PC-9 (cell line): Measurements from ENCODE around the gene AHRR. TPM values are rescaled to one million over a fixed set of nuclear protein-coding genes. Genes with fewer than 3 reads are reported as not detected.

ENCODE experiments used
- BruUV-seq: library from RNA; stranded (reverse); fragments of 400-500 nt; replicated peaks from 2 replicates; lab custom pipeline; 2021; lab: Mats Ljungman, UMichigan
- CTCF ChIA-PET: fragments of 300-600 bp; sonication (Branson Sonifier 250); formaldehyde crosslinking; loops from one replicate; lab custom pipeline; 2022; ENCODE audit warnings: antibody characterized with exemption; lab: Charles Lee
- POLR2A ChIA-PET: fragments of 300-600 bp; sonication (Branson Sonifier 250); formaldehyde crosslinking; loops from one replicate; lab custom pipeline; 2022; ENCODE audit warnings: antibody characterized with exemption; ENCODE audit not compliant: unreplicated experiment; lab: Charles Lee
- DNase-seq, 2 experiments: peaks; one replicate each; pipeline versions ENCODE4 v3.0.0 to v3.0.0-alpha.2; 2015 to 2022; ENCODE audit warnings: mixed read lengths in 1 of 2
- H2AFZ ChIP-seq: fragments of 200-600 bp; sonication (generic); 2 replicates; pipeline ENCODE4 v1.8.1; 2017; ENCODE audit warnings: antibody characterized with exemption
- H3F3A ChIP-seq: fragments of 200-600 bp; sonication (generic); 2 replicates; pipeline ENCODE4 v1.8.1; 2017; ENCODE audit warnings: antibody characterized with exemption, mild to moderate bottlenecking, low read depth; ENCODE audit not compliant: insufficient read depth
- H3K27ac ChIP-seq: fragments of 200-600 bp; sonication (generic); 2 replicates; pipeline ENCODE4 v1.6.1; 2016; ENCODE audit warnings: mixed run types
- H3K27me3 ChIP-seq: fragments of 200-600 bp; sonication (generic); 2 replicates; pipeline ENCODE4 v1.6.1; 2016; ENCODE audit warnings: low read depth, mixed run types; ENCODE audit not compliant: insufficient read depth
- H3K36me3 ChIP-seq: fragments of 200-600 bp; sonication (generic); 2 replicates; pipeline ENCODE4 v1.6.1; 2016; ENCODE audit warnings: low read depth, mixed run types
- H3K4me1 ChIP-seq: fragments of 200-600 bp; sonication (generic); replicated peaks from 2 replicates; pipeline ENCODE4 v1.6.1; 2016; ENCODE audit warnings: mixed run types; ENCODE audit not compliant: insufficient read depth
- H3K4me2 ChIP-seq: fragments of 200-600 bp; sonication (generic); 2 replicates; pipeline ENCODE4 v1.6.1; 2017; ENCODE audit warnings: mixed run types
- H3K4me3 ChIP-seq: fragments of 200-600 bp; sonication (generic); 2 replicates; pipeline ENCODE4 v1.6.1; 2016; ENCODE audit warnings: mixed run types
- H3K79me2 ChIP-seq: fragments of 200-600 bp; sonication (generic); 2 replicates; pipeline ENCODE4 v1.6.1; 2017; ENCODE audit warnings: low read depth, mixed run types
- H3K9me2 ChIP-seq: fragments of 200-600 bp; sonication (generic); 2 replicates; pipeline ENCODE4 v1.8.1; 2017; ENCODE audit warnings: mild to moderate bottlenecking; ENCODE audit not compliant: insufficient read depth
- H3K9me3 ChIP-seq: fragments of 200-600 bp; sonication (generic); 2 replicates; pipeline ENCODE4 v1.8.1; 2016; ENCODE audit warnings: low read depth; ENCODE audit not compliant: insufficient read depth
- H4K20me1 ChIP-seq: fragments of 200-600 bp; sonication (generic); 2 replicates; pipeline ENCODE4 v1.8.1; 2017; ENCODE audit not compliant: insufficient read depth
- EZH2 ChIP-seq: fragments of 200-600 bp; sonication (generic); IDR thresholded peaks from 2 replicates; pipeline ENCODE4 v1.8.0; 2017; ENCODE audit warnings: antibody characterized with exemption, low read depth
- intact Hi-C: fragments of 100-400 bp; cut with micrococcal nuclease; formaldehyde crosslinking; loops from one replicate; pipeline ENCODE4 v1.10.0; 2022; ENCODE audit not compliant: unreplicated experiment
- total RNA-seq: library from RNA; stranded (reverse); gene quantifications from 2 replicates; pipeline ENCODE4 v1.2.3, GENCODE V29; 2021
- TF ChIP-seq, protein P1 (sequence below): fragments of 200-600 bp; sonication (generic); conservative IDR thresholded peaks from 2 replicates; pipeline ENCODE4 v1.6.1; 2017; ENCODE audit warnings: mixed run types, antibody characterized with exemption, mild to moderate bottlenecking, moderate library complexity

The AHRR gene
- total RNA-seq, 1 experiment from 2014 or later, result 7.2 TPM

DNA sequence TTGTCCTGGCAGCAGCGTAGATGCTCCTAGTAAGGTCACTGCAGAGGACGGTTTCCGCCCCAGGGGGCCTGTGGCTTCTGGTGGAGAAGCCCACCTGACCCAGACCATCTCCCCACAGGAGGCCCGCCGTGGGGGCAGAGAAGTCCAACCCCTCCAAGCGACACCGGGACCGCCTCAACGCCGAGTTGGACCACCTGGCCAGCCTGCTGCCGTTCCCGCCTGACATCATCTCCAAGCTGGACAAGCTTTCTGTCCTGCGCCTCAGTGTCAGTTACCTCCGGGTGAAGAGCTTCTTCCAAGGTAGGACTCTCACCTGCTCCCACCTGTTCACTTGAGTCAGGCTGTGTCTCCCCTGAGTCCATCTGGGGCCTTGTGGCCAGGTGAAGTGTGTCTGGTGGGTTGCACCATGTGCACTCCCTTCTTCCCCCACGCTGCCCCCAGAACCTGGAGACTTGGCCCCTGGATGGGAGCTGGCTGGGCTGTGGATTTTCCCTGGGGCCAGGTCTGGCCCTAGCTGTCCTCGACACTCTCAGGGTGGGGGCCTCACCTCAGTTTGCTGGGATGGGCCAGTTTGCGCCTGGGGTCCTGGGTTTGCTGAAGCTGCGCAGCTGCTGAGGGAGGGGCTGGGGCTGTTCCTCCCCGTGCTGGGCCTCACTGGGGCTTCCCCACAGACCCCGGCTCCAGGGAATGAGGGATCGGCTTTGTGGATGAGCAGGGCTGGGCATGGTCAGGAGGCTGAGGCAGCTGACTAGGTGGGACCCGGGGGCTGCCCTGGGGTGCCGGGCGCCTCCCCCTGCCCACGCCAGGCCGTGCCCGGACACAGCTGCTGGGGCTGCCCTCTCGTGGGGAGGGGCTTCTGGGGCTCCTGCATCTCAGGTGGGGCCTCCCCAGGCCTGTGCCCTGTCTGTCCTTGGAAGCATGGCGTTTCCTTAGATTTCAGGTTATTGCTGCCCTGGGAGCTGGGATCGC, 32.4 kb downstream of the AHRR start:
- no TSS peak for BruUV-seq
- no peaks in the 10 kb centered on the region for H3K79me2 ChIP-seq
- no peaks in the 10 kb centered on the region for H4K20me1 ChIP-seq
- ChIA-PET POLR2A (no interaction called here), CTCF (interaction anchor here (0.9 kb wide), 1 partner anchor 16 kb away, joined by 3 read pairs; no protein-coding TSS in a partner anchor)
- H3K4me1 ChIP-seq, result no peaks in the 10 kb centered on the region
- H3K9me3 ChIP-seq, result no peaks in the 10 kb centered on the region
- no peaks in the 10 kb centered on the region for H3K9me2 ChIP-seq
- H2AFZ ChIP-seq, result no peak overlapping the region
- no peak overlapping the region for H3K4me2 ChIP-seq
- DNase-seq, result no peak
- H3F3A ChIP-seq, result no peaks in the 10 kb centered on the region
- TF ChIP-seq, protein P1, sequence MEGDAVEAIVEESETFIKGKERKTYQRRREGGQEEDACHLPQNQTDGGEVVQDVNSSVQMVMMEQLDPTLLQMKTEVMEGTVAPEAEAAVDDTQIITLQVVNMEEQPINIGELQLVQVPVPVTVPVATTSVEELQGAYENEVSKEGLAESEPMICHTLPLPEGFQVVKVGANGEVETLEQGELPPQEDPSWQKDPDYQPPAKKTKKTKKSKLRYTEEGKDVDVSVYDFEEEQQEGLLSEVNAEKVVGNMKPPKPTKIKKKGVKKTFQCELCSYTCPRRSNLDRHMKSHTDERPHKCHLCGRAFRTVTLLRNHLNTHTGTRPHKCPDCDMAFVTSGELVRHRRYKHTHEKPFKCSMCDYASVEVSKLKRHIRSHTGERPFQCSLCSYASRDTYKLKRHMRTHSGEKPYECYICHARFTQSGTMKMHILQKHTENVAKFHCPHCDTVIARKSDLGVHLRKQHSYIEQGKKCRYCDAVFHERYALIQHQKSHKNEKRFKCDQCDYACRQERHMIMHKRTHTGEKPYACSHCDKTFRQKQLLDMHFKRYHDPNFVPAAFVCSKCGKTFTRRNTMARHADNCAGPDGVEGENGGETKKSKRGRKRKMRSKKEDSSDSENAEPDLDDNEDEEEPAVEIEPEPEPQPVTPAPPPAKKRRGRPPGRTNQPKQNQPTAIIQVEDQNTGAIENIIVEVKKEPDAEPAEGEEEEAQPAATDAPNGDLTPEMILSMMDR, result no peak
- no peak for TF ChIP-seq EZH2
- intact Hi-C loops, result no loop called here
- H3K4me3 ChIP-seq, result no peak overlapping the region
- H3K36me3 ChIP-seq, result no peaks in the 10 kb centered on the region
- H3K27me3 ChIP-seq, result no peaks in the 10 kb centered on the region
- H3K27ac ChIP-seq, result no peak overlapping the region

DNA sequence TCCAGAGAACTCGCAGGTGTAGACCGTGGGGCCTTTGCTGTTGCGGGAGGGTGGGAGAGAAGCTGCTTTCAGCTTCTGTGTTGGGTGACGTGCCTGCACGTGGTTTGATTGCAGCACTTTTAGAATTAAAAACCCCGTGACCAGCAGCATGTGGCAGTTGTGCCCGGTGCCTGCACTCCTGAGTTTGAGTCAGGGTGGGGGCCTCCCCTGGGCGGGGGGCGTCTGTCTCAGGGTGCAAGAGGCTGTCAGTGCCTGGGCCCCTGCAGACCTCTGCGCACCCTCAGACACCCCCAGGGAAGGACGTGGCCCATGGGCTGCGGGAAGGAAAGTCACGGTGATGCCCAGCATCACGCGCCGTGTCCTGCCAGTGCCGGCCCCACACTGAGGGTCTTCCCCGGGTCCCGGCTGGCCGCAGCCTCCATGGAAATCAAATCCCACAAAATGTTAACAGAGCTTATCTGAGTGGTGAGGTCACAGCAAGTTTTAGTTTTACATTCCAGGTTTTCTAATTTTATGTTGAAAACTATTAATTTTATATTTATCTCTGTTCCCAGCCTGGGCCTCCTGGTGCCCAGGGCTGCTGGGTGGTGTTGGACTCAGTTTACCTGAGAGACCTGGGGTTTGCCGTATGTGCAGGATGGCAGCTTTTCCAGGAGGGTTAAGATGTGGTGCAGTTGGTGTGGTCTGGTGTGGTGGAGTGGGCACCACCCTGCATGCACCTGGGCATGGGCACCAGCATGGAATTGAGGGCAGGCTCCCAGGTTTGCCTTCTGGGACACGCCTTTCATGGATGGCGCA, 33.3 kb downstream of the AHRR start:
- CTCF ChIA-PET, result interaction anchor here (0.5 kb wide), 1 partner anchor 1471 kb away, joined by 4 read pairs; no protein-coding TSS in a partner anchor
- Histone ChIP-seq H3K4me2 (no peak overlapping the region), H3K4me3 (no peak overlapping the region), H3K79me2 (no peaks in the 10 kb centered on the region), H3F3A (no peaks in the 10 kb centered on the region), H3K9me3 (no peaks in the 10 kb centered on the region), H4K20me1 (no peaks in the 10 kb centered on the region), H3K27me3 (no peaks in the 10 kb centered on the region), H2AFZ (no peak overlapping the region), H3K4me1 (no peaks in the 10 kb centered on the region), H3K36me3 (no peaks in the 10 kb centered on the region), H3K9me2 (no peaks in the 10 kb centered on the region), H3K27ac (no peak overlapping the region)
- BruUV-seq, result no TSS peak
- POLR2A ChIA-PET, result no interaction called here
- TF ChIP-seq, protein P1, result no peak
- no peak for TF ChIP-seq EZH2
- DNase-seq, result no peak
- intact Hi-C loops, result no loop called here

DNA sequence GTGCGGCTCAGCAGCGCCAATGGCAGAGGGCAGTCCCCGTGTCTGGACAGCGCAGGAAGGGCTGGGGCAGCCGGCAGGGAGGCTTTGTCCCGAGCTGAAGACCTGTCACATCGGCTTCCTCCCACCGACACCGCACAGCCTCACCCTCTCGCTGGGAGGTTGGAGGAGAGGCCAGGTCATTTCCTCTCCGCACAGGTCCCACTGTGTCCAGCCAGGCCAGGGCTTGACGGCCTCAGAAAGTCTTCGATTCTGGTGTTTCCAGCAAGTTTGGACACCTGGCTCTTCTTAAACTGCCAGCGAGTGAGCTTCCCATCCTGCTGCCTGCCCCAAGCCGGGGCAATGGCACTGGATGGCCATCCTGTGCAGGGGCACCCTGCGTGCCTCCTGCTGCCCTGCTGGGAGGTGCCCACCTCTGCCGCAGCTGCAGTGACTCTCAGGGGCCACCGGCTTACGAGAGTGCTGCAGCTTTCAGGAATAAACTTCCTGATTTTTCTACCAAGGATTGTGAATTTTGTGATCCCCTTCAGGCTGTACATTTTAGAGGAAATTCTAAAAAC, 33.9 kb downstream of the AHRR start:
- ChIA-PET CTCF (no interaction called here), POLR2A (no interaction called here)

More for the DNA sequence above, 33.9 kb downstream of the AHRR start:
- intact Hi-C loops, result no loop called here
- H3K27me3 ChIP-seq, result no peaks in the 10 kb centered on the region
- H3K9me2 ChIP-seq, result no peaks in the 10 kb centered on the region
- H4K20me1 ChIP-seq, result no peaks in the 10 kb centered on the region
- no peaks in the 10 kb centered on the region for H3K4me1 ChIP-seq
- H2AFZ ChIP-seq, result no peak overlapping the region
- no peak for DNase-seq
- no peaks in the 10 kb centered on the region for H3K9me3 ChIP-seq
- BruUV-seq, result no TSS peak
- no peak overlapping the region for H3K4me2 ChIP-seq
- H3K36me3 ChIP-seq, result no peaks in the 10 kb centered on the region
- H3K79me2 ChIP-seq, result no peaks in the 10 kb centered on the region
- H3K4me3 ChIP-seq, result no peak overlapping the region
- no peaks in the 10 kb centered on the region for H3F3A ChIP-seq
- TF ChIP-seq, protein P1, result no peak
- no peak for TF ChIP-seq EZH2
- H3K27ac ChIP-seq, result no peak overlapping the region
